IMR-90 (cell line): ENCODE measurements around the gene ATG9A. TPM values are rescaled to one million over a fixed set of nuclear protein-coding genes. Genes with fewer than 3 reads are reported as not detected.

Source experiments
- ATAC-seq: fragments of 200-7000 bp; cut with Tn5 transposase; 2 replicates; pipeline ENCODE4 v1.9.1; 2020; ENCODE audit warnings: low read depth, mild to moderate bottlenecking, moderate library complexity
- BruUV-seq: library from RNA; stranded (reverse); fragments of 400-500 nt; replicated peaks from 2 replicates; lab custom pipeline; 2021; lab: Mats Ljungman, UMichigan
- CTCF ChIA-PET: fragments of 300-600 bp; formaldehyde crosslinking; extraction: SDS; loops from one replicate; lab custom pipeline; 2021; ENCODE audit warnings: antibody characterized with exemption; lab: Yijun Ruan, JAX
- POLR2A ChIA-PET: fragments of 300-600 bp; sonication (Branson Sonifier 250); formaldehyde crosslinking; loops from one replicate; lab custom pipeline; 2022; ENCODE audit warnings: antibody characterized with exemption; ENCODE audit not compliant: unreplicated experiment; lab: Charles Lee
- DNase-seq: peaks from one replicate; pipeline ENCODE4 v3.0.0; 2013
- H2AFZ ChIP-seq: replicated peaks from 2 replicates; pipeline ENCODE3; 2013; ENCODE audit warnings: low read length, mild to moderate bottlenecking; ENCODE audit not compliant: poor library complexity
- H2AK5ac ChIP-seq: 2 replicates; pipeline ENCODE4 v1.6.1; 2013; ENCODE audit warnings: low read depth, low read length, inconsistent platforms
- H2AK9ac ChIP-seq: replicated peaks from 2 replicates; pipeline ENCODE3; 2013; ENCODE audit warnings: mild to moderate bottlenecking, low read depth, low read length, moderate library complexity; ENCODE audit not compliant: poor library complexity
- H2BK120ac ChIP-seq: 2 replicates; pipeline ENCODE4 v1.6.1; 2013; ENCODE audit warnings: low read depth, low read length, inconsistent platforms
- H2BK15ac ChIP-seq: 3 replicates; pipeline ENCODE4 v1.6.1; 2013; ENCODE audit warnings: low read depth, low read length, inconsistent platforms
- H2BK20ac ChIP-seq: 2 replicates; pipeline ENCODE4 v1.6.1; 2013; ENCODE audit warnings: low read depth, mild to moderate bottlenecking, inconsistent platforms, low read length, moderate library complexity
- H2BK5ac ChIP-seq: 2 replicates; pipeline ENCODE4 v1.6.1; 2013; ENCODE audit warnings: mild to moderate bottlenecking, low read depth, low read length, inconsistent platforms; ENCODE audit not compliant: poor library complexity, severe bottlenecking
- H3K14ac ChIP-seq: replicated peaks from 2 replicates; pipeline ENCODE4 v1.6.1; 2013; ENCODE audit warnings: low read depth, low read length, inconsistent platforms
- H3K18ac ChIP-seq: 2 replicates; pipeline ENCODE4 v1.6.1; 2013; ENCODE audit warnings: low read depth, low read length, control low read depth
- H3K23ac ChIP-seq: 2 replicates; pipeline ENCODE4 v1.6.1; 2013; ENCODE audit warnings: low read depth, low read length, inconsistent platforms
- H3K27ac ChIP-seq: 2 replicates; pipeline ENCODE4 v1.5.1; 2013; ENCODE audit warnings: mild to moderate bottlenecking, control low read depth, low read length; ENCODE audit not compliant: insufficient read depth
- H3K27me3 ChIP-seq: 2 replicates; pipeline ENCODE4 v1.6.1; 2013; ENCODE audit warnings: low read length; ENCODE audit not compliant: control insufficient read depth, insufficient read depth
- H3K36me3 ChIP-seq: 2 replicates; pipeline ENCODE4 v1.6.1; 2013; ENCODE audit warnings: low read length, mixed read lengths; ENCODE audit not compliant: control insufficient read depth, insufficient read depth
- H3K4ac ChIP-seq: 2 replicates; pipeline ENCODE4 v1.6.1; 2013; ENCODE audit warnings: low read depth, low read length, inconsistent platforms
- H3K4me1 ChIP-seq: 2 replicates; pipeline ENCODE4 v1.6.1; 2013; ENCODE audit warnings: low read length, mixed read lengths; ENCODE audit not compliant: control insufficient read depth, insufficient read depth
- H3K4me2 ChIP-seq: 2 replicates; pipeline ENCODE4 v1.6.1; 2013; ENCODE audit warnings: low read depth, mild to moderate bottlenecking, control low read depth, low read length, moderate library complexity
- H3K4me3 ChIP-seq: 2 replicates; pipeline ENCODE4 v1.5.1; 2013; ENCODE audit warnings: low read depth, mild to moderate bottlenecking, control low read depth, low read length, moderate library complexity; ENCODE audit not compliant: insufficient read depth
- H3K56ac ChIP-seq: 2 replicates; pipeline ENCODE4 v1.6.1; 2013; ENCODE audit warnings: low read length, inconsistent platforms; ENCODE audit not compliant: insufficient read depth; ENCODE audit errors: extremely low read depth
- H3K79me1 ChIP-seq, 2 experiments: 2 replicates each; pipeline ENCODE4 v1.6.1; 2013; ENCODE audit warnings: low read length in 2 of 2, inconsistent platforms in 1 of 2, low read depth in 1 of 2
- H3K9ac ChIP-seq: 2 replicates; pipeline ENCODE4 v1.6.1; 2013; ENCODE audit warnings: low read depth, low read length, control low read depth
- H3K9me1 ChIP-seq: 2 replicates; pipeline ENCODE4 v1.6.1; 2013; ENCODE audit warnings: low read length, inconsistent platforms; ENCODE audit not compliant: insufficient read depth
- H3K9me3 ChIP-seq: 2 replicates; pipeline ENCODE4 v1.6.1; 2013; ENCODE audit warnings: low read length; ENCODE audit not compliant: control insufficient read depth, insufficient read depth
- H4K20me1 ChIP-seq: 2 replicates; pipeline ENCODE4 v1.6.1; 2013; ENCODE audit warnings: low read length, inconsistent platforms; ENCODE audit not compliant: insufficient read depth
- H4K5ac ChIP-seq: 2 replicates; pipeline ENCODE4 v1.6.1; 2013; ENCODE audit warnings: mild to moderate bottlenecking, low read depth, low read length, control low read depth
- H4K8ac ChIP-seq, 2 experiments: 2 replicates each; pipeline ENCODE4 v1.6.1; 2013; ENCODE audit warnings: low read depth in 2 of 2, low read length in 2 of 2, control low read depth in 1 of 2, inconsistent platforms in 1 of 2
- H4K91ac ChIP-seq: 2 replicates; pipeline ENCODE4 v1.6.1; 2013; ENCODE audit warnings: low read depth, low read length, inconsistent platforms; ENCODE audit not compliant: insufficient read depth
- MAFK ChIP-seq: IDR thresholded peaks from 2 replicates; pipeline ENCODE4 v1.6.1; 2012; ENCODE audit warnings: low read depth, low read length, improper control_type of control experiment
- WGBS, 2 experiments: methylation state at CpG; one replicate each; pipeline versions ENCODE4 v1.1.5 to v1.1.7; 2013; ENCODE audit warnings: missing lambda C conversion rate in 2 of 2; ENCODE audit not compliant: insufficient read length in 1 of 2; ENCODE audit errors: extremely low coverage in 2 of 2; 5-methylcytosine and 5-hydroxymethylcytosine counted together
- dilution Hi-C: fragments of 300-500 bp; cut with HindIII; formaldehyde crosslinking; loops from one replicate; pipeline ENCODE4 v1.14.3; 2018; ENCODE audit warnings: low sequenced_read_pairs; ENCODE audit not compliant: unreplicated experiment
- in situ Hi-C: fragments of 300-500 bp; cut with MboI; formaldehyde crosslinking; loops from 3 replicates; pipeline ENCODE4 v1.14.3; 2019; ENCODE audit warnings: low sequenced_read_pairs, inconsistent platforms, mixed read lengths
- intact Hi-C: fragments of 100-400 bp; cut with micrococcal nuclease; formaldehyde crosslinking; loops from 2 replicates; pipeline ENCODE4 v1.10.0; 2022
- polyA plus RNA-seq, 3 experiments: library from polyadenylated mRNA; depleted of rRNA; stranded (reverse); fragments of >200 nt; gene quantifications; 2 replicates each; pipeline ENCODE4 v1.2.3, GENCODE V29; 2012; ENCODE audit warnings: low replicate concordance in 1 of 3
- total RNA-seq: library from RNA; depleted of rRNA; stranded (reverse); fragments of >200 nt; gene quantifications from 2 replicates; pipeline ENCODE4 v1.2.3, GENCODE V29; 2012
- TF ChIP-seq, protein P1 (sequence below): conservative IDR thresholded peaks from 2 replicates; pipeline ENCODE4 v1.5.1; 2012; ENCODE audit warnings: mild to moderate bottlenecking, low read depth, low read length, improper control_type of control experiment

Gene ATG9A
- total and polyA plus RNA-seq, 2 of the 4 experiments (the other 2 are of a cell fraction), result 35.1 to 58.3 TPM

DNA sequence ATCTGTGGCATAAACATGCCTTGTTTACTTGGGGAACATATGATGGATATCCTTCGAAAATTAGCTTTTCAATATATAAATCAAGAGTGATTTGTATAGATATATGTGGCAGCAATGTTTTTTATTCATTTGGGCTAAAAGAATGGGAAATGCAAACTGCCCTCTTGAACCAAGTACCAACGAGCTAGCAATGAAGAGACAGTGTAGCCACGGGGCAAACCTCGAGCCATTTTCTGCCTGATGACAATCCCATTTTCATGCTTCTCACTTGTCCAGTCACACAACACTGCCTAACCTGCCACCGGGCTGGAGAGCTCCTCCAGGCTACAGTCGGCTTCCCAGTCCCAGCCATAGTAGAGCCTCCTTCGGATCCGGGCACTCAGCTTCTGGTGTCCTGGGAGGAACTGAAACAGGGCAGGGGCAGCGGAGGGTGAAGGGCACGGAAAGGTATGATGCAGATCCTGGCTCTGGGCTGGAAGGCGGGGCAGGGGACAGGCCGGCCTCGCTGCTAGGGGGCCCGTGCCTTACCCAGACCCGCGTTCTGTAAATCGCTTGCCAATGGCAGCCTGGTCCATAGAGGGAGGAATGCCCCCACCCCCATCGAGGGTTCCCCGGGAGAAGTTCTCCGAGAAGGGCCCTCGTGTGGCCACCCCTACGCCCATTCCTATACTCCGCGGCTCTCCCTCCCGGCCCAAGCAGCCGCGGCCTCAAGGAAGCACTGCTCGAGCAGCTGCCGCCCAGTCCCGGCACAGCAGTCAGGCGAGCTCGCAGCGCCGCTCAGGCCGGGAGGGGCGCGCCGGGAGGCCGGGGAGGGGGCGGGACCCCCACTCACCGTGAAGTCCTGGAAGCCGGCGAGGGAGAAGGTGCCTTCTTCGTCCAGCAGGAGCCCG, 53.3 kb downstream of the ATG9A start:
- ATAC-seq (peak; percentile 48), DNase-seq (peak; percentile 26)
- Histone ChIP-seq H2AFZ (peak overlapping the region; percentile 97), H3K4me3 (peak overlapping the region; percentile 64), H2BK15ac (no peak overlapping the region), H3K23ac (peak overlapping the region; percentile 59; the same call in 1 of the 2 replicates), H2BK20ac (no peak overlapping the region), H3K14ac (peak overlapping the region; percentile 64), H3K4ac (peak overlapping the region; percentile 68), H2BK120ac (no peak overlapping the region), H3K36me3 (peaks cover 34% of the 10 kb centered on the region), H2AK5ac (peak overlapping the region; percentile 20; the same call in 1 of the 2 replicates), H3K27ac (peak overlapping the region; percentile 72), H3K79me1 (peaks cover 24 to 48% of the 10 kb centered on the region in 2 experiments), H4K8ac (peak overlapping the region; percentile 72 to 80; a peak in 3 of 4 replicates), H3K18ac (no peak overlapping the region), H3K56ac (peak overlapping the region; percentile 58; the same call in 1 of the 2 replicates), H4K20me1 (peaks cover 19% of the 10 kb centered on the region), H4K5ac (peak overlapping the region; percentile 33; the same call in 1 of the 2 replicates), H4K91ac (peak overlapping the region; percentile 54), H3K4me1 (peaks cover 8% of the 10 kb centered on the region; the same call in 1 of the 2 replicates), H3K9me1 (0 out of 2 replicates have a peak, but pooled peaks cover 6% of the 10 kb centered on the region), H3K4me2 (peak overlapping the region; percentile 98), H3K9me3 (no peaks in the 10 kb centered on the region), H3K9ac (peak overlapping the region; percentile 86), H2BK5ac (peak overlapping the region; percentile 60), H3K27me3 (no peaks in the 10 kb centered on the region), H2AK9ac (peak overlapping the region; percentile 90)
- BruUV-seq, result no TSS peak
- dilution Hi-C loops, result no loop called here
- WGBS, 2 experiments, result 4% methylated on average over 18 of the region's 45 CpGs; no CpG with 5 or more reads in 1 of the 2 experiments
- intact Hi-C loops, result loop anchor here (2.0 to 5.0 kb wide), 3 partner anchors 31 to 211 kb away; partner anchors contain the start of genes DNAJB2, DNPEP and ZFAND2B
- CTCF ChIA-PET, result interaction anchor here (0.6 to 1.4 kb wide), 6 partner anchors 10 to 519 kb away, joined by 3 to 5 read pairs (median 4); no protein-coding TSS in a partner anchor
- no peak for TF ChIP-seq MAFK
- TF ChIP-seq, protein P1, sequence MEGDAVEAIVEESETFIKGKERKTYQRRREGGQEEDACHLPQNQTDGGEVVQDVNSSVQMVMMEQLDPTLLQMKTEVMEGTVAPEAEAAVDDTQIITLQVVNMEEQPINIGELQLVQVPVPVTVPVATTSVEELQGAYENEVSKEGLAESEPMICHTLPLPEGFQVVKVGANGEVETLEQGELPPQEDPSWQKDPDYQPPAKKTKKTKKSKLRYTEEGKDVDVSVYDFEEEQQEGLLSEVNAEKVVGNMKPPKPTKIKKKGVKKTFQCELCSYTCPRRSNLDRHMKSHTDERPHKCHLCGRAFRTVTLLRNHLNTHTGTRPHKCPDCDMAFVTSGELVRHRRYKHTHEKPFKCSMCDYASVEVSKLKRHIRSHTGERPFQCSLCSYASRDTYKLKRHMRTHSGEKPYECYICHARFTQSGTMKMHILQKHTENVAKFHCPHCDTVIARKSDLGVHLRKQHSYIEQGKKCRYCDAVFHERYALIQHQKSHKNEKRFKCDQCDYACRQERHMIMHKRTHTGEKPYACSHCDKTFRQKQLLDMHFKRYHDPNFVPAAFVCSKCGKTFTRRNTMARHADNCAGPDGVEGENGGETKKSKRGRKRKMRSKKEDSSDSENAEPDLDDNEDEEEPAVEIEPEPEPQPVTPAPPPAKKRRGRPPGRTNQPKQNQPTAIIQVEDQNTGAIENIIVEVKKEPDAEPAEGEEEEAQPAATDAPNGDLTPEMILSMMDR, result peak; percentile 20; the same call in 1 of the 2 replicates
- in situ Hi-C loops, result no loop called here
- POLR2A ChIA-PET, result interaction anchor here (0.5 to 0.7 kb wide), 2 partner anchors 31 to 107 kb away, joined by 3 to 5 read pairs; no protein-coding TSS in a partner anchor
